Measurements from ENCODE around the gene GNG7.
A peak's percentile ranks its signal among the peaks of the same experiment; 100 is the strongest.
"Not testable (repeated sequence)": the region's sequence is repeated elsewhere in the genome, so short reads cannot be mapped to it uniquely, and the experiment has no call there.

The GNG7 gene

GRCh38 chr19:2547033-2547680 lies 155.3 kb downstream of the GNG7 start:
- DNase-seq = no peak

GRCh38 chr19:2546128-2547032 lies 156.1 kb downstream of the GNG7 start:
- DNase-seq = no peak

- DNase-seq = not testable (repeated sequence)
These were observed 156.9 kb downstream of the GNG7 start for GRCh38 chr19:2545416-2546127.

DNA sequence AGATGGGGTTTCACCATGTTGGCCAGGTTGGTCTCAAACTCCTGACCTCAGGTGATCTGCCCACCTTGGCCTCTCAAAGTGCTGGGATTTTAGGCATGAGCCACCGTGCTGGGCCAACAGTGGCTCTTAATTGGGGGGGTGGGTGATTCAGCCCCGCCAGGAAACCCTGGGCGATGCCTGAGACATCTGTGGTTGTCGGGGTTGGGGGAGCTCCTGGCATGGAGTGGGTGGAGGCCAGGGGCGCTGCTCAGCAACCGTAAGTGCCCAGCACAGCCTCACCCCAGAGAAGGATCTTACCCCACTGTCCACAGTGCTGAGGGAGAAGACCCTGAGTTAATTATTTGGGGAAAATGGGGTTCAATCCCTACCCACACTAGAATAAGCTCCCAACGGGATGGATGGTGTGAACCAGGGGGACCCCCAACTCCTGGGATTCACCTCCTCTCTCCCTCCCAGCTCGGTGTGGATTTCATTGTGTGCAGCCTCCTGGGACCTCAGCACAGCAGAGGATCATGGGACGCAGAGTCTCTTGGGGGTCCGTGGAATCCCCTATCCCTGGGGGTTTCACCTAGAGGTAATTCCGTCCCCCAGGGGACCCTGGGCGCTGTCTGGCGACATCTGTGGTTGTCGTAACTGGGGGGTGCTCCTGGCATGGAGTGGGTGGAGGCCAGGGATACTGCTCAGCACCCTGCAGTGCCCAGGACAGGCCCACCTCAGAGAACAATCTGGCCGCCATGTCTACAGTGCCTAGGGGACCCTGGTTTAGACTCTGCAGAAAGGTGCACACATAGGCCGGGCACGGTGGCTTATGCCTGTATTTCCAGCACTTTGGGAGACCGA lies 157.7 kb downstream of the GNG7 start:
- DNase-seq = no peak

DNA sequence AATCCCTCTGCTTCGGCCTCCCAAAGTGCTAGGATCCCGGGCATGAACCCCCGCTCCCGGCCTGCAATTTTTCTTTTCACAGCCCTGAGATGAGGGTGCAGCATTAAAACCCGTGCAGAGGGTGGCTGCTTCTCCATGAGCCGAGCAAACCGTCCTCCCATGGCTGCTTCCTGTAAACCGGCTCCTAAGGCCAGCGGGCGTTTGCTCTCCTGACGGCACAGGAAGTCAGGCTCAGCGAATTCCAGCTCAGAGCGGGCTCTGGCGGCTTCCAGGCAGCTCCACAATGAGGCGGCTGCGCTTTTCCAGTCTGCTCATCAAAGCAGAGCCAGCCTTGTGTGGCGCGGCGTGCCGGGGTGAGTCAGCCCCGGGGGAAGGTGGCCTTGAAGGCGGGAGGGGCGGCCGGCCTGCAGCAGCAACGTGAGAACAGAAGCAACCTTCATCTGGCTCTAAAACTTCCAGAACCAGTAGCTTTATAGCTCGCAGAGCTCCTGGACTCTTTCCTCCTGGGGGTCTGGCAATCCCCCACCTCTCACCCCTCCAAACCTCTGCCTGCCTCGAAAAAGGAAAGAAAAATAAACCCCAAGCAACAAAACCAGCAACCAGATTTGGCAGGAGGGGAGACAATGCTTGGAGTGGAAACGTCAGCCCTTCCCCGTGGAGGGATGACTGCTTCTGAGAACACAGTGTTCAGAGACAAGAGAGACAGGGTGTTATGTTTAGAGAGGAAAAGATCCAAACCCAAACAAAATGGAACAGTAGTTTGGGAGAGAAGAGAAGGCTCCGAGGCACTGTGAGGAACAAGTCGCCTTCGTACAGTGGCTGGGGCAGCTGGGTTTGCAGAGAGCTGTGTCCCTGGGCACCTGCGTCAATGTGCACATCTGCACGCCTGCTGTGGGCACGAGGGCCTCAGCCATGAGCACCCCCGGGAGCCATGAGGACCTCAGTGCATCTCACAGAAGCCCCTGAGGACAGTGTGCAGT lies 158.7 kb downstream of the GNG7 start:
- DNase-seq = peak; percentile 99

DNA sequence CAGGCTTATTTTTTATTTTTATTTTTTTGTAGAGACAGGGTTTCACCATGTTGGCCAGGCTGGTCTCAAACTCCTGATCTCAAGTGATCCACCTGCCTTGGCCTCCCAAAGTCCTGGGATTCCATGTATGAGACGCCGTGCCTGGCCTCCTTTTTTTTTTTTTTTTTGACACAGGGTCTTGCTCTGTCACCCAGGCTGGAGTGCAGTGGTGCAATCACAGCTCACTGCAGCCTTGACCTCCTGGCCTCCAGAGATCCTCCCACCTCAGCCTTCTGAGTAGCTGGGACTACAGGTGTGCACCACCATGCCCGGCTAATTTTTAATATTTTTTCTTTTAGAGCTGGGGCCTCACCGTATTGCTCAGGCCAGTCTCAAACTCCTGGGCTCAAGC lies 159.4 kb downstream of the GNG7 start:
- DNase-seq = not testable (repeated sequence)

DNA sequence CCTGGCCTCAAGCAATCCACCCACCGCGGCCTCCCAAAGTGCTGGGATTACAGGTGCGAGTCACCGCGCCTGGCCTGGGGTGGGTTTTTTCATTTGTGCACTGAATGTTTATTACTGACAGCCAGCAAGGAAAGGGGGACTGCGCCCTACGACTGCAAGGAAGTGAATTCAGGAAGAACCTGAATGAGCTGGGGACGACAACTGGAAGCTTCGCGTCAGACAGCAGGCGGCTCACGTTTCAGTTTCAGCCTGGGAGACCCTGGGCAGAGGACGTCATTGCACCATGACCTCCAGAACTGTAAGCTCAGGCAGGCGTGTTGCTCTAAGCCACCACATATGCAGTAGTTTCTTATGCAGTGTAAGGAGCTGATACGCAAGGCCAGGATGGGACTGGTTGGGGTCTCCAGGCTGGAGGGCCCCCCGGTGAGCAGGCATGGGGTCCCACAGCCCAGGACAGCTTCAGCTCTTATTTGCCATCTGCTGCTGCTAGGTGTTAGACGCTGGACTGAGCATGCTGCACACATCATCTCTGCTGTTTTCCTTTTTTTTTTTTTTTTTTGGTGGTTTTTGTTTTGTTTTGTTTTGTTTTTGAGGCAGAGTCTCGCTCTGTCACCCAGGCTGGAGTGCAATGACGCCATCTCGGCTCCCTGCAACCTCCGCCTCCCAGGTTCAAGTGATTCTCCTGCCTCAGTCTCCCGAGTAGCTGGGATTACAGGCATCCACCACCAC lies 160.0 kb downstream of the GNG7 start:
- no peak for DNase-seq

- peak; percentile 100 for DNase-seq
These were observed 161.6 kb downstream of the GNG7 start for GRCh38 chr19:2540646-2541454.

DNA sequence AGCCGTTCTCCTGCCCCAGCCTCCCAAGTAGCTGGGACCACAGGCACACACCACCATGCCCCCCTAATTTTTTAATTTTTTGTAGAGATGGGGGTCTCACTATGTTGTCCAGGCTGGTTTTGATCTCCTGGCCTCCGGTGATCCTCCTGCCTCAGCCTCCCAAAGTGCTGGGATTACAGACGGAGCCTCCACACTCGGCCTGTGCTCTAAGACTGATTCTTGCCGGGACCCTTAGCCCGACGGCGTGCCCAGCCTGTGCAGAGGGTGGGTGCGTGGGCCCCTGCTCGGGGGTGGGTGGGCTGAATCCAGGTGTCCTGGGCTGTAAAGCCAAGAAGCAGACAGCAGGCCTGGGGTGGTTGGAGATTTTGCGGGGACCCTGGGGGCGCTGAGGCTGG lies 162.2 kb downstream of the GNG7 start:
- no peak for DNase-seq

GRCh38 chr19:2538096-2538757 lies 164.3 kb downstream of the GNG7 start:
- no peak for DNase-seq

GRCh38 chr19:2537584-2537983 lies 164.9 kb downstream of the GNG7 start:
- not testable (repeated sequence) for DNase-seq

GRCh38 chr19:2536461-2536860 lies 166.0 kb downstream of the GNG7 start:
- no peak for DNase-seq

DNA sequence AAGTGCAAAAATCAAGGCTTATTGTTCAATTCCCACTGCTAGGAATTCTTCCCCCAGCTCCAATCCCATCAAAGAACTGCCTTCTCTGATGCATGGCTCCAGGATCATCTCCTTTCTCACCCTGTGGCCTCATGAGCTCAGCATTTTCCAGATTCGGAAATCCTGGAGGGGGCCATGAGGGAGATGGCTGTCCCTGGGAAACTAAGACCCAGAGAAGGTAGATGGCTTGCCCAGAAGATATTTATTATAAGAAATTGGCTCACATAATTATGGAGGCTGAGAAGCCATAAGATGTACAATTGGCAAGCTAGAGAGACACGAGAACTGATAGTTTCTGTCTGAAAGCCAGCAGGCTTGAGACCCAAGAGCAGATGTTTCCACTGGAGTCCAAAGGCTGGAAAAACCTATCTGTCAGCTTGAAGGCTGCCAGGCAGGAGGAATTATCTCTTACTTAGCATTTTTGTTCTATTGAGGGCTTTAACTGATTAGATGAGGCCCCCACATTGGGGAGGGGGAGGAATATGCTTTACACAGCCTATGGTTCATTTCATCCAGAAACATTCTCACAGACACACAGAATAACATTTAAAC lies 168.0 kb downstream of the GNG7 start:
- DNase-seq = peak; percentile 49

- no peak for DNase-seq
These were observed 168.6 kb downstream of the GNG7 start for GRCh38 chr19:2533686-2534422.

DNA sequence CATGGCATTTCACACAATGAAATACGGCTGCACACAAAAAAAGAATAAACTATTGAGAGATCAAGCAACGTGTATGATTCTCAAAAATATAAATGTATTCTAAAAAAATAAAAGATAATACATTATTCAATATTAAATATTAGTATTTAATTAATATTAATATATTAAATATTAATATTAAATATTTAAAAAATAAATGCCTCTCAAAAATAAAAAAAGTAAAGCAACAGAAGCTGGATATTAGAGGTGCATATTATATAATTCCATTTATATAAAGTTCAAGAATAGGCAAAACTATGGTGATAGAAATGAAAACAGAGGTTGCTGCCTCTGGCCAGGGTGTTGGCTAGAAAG lies 169.4 kb downstream of the GNG7 start:
- DNase-seq = no peak

DNA sequence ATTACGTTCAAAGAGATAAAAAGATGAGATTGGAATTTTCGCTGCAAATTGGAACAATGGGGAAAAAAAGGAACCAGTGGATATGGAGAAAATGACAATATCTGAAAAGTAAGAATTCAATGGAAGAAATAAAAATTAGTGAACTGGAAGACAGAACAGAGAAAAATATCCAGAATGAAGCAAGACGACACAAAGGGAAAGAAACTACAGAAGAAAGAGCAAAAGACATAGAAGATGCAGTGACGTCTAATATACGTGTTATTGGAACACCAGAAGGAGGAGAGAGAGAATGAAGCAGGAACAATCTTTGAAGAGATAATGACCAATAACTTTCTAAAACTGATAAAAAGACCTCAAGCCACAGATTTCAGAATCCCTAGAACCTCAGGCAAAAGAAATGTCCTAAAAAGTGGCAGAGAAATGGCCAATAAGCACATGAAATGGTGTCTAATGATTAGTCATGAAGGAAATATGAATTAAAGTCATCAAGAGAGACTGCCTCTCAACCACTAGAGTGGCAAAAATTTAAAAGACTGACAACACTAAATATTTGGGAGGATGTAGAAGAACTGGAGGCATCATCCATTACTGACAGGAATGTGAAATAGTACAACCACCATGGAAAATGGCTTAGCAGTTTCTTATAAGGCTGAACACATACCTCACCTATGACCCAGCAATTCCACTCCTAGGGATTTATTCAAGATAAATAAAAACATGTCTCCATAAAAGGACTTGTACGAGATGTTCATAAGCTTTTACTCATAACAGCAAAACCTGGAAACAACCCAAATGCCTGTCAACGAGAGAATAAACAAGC lies 170.0 kb downstream of the GNG7 start:
- peak; percentile 98 for DNase-seq

GRCh38 chr19:2529942-2530341 lies 172.6 kb downstream of the GNG7 start:
- DNase-seq = not testable (repeated sequence)
